Activated effector memory CD4-positive, alpha-beta T cell treated with anti-CD3 and anti-CD28 coated beads, Interleukin-2, amount 50 U/mL, for 16 hours (primary cell): ENCODE results near the gene HEYL.
"Not testable (repeated sequence)": the region's sequence is repeated elsewhere in the genome, so short reads cannot be mapped to it uniquely, and the experiment has no call there.

Source experiments
- DNase-seq: peaks from one replicate; pipeline ENCODE4 v3.0.0-alpha.2; 2020

The HEYL gene

DNA sequence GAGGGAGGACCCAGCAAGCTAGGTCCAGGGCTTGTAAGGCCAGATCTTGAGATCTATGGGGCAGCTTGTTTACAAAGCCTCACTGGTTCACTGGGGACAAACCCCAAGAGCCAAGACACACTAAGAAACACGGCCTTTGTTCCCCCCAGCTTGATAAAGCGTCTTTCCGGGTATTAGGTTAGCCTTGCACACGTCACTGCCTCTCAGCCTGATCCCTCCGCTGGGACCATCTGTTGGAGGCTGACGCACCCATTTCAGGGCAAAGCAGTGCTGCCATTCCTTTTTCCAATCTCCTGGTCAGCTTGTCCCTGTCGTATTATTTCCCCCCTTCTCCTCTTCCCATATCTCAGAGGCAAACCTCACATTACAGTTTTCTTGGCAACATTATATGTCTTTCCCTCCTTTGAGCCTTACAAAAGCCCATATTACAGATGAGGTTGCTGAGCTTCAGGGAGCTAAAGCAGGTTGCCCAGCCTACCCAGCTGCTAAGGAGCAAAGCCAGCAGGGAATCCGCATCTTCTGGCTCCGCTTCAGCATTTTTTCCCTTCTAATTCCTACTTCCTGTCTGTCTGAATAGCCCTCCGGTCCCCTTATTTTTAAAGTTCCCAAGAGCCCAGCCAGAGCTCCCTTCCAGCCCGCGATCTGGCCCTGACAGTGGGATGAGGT, 4.1 kb downstream of the HEYL start:
- no peak for DNase-seq

DNA sequence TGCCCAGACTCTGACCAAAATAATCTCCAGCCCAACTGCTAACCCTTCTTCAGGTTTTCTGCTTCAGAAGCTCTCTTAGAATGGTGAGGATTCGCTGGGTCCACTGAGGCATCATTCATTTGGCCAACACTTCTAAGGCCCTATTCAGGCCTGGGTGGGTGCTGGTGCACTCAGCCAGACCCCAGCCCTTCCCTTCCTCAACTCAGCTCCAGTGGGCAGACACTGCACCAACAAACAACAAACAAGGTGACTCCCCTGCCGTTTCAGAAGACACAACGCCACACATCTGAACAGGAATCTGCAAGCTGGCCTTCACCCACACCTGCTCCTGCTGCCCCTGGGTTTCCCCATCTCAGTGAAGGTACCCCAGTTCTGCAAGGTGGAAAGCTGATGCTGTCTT, 6.0 kb downstream of the HEYL start:
- no peak for DNase-seq

DNA sequence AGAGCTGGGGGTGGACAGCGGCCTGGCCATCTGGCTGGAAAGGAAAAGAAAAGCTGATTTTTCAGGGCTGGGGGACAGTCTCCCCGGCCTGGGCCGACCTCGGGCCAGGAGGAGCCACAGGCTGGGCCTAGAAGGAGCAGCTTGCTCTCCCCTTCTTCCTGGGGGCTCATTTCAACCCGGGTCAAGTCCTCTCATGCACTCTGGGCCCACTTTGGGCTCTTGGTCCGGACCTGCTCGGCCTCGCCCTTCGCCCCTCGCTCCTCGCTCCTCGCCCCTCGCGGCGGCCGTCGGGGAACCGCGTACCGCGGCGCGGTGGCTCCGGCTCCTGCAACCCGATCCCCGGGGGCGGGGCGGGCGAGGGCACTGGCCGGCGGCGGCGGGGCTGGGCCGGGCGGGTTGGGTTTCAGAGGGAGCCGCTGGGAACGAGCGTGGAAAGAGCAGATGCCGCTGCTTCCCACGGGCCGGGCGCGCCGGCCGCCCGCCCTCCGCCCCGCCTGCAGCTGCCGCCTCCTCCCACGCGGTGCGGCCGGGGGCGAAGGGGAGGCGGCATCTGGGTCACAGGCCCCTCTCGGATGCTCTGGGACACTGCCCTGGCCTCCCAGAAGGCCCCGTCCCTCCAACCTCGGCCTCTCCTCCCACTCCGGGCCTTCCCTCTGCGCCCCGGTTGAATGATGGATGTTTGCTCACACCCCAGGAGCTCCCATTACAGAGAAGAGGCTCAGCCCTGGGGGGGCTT, 6.6 kb downstream of the HEYL start:
- DNase-seq, result no peak

DNA sequence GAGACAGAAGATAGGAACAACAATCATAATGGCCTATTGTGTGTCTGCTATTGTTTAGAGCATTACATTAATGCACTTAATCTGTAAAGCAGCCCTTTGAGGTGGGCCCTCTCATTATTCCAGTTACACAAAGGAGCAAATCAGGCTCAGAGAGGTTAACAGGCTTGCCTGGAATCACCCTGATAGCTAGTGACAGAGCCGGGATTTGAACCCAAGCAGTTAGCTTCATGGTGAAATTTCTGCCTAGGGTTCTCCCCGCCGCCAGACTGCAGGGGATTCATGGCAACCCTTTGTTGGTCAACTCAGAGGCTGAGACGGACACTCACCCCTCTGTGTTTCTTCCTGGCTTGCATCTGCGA, 7.1 kb downstream of the HEYL start:
- no peak for DNase-seq

DNA sequence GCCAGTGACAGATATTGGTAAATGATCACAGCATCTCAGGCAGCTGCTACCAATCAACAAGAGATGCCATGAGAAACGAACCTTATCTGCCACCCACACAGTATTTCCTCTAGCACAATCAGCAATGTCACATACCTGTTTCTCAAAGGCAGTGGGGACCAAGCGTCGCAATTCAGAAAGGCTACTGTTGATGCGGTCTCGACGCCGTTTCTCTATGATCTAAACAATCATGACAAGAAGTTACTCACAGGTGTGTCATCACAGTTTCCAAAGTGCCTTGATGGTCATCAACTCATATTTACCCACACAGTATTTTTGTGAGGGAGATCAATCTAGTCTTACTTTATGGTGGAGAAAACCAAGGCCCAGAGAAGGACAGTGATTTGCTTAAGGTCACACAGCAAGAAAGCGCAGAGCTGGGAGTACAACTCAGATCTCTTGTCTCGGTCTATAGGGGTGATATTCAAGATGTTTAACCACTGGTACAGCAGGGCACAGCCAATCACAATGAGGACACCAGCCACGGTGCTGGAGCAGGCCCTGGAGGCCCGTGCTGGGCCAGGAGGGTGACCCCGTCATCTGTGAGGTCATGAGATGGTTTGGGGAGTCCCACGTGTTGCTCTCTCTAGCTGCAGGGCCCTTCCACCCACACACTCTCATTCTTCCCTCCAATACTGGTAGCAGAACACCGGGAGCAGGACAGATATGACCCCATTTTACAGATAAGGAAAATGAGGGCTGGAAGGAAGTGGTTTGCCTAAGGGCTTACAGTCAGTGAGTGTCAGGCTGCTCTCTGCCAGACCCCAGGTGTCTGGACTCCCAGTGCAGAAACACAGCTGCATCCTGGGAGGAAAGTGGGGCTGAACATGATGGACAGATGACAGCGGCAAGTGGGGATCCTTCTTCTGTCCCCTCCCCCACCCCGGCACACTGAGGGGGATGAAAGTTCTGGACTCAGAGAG, 7.8 kb downstream of the HEYL start:
- no peak for DNase-seq

DNA sequence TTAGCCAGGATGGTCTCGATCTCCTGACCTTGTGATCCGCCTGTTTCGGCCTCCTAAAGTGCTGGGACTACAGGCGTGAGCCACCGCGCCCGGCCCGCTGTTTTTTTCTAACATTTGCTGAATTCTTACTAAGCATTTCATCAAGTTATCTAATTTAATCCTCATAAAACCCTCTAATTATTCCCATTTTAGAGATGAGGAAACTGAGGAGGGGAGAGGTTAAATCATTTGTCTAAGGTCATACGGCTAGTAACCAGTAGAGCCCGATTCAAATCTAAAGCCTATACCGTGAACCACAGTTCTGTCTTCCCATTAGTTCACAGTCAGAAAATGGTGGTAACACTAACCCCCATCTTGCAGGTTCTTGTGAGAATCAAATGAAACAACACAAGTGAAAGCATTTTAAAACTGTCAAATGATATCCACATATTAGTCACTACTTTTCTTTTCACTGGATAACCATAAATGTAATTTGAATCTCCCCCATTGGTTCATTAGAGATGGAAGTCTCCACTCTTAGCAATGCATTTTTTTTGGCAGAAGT, 10.6 kb downstream of the HEYL start:
- no peak for DNase-seq

DNA sequence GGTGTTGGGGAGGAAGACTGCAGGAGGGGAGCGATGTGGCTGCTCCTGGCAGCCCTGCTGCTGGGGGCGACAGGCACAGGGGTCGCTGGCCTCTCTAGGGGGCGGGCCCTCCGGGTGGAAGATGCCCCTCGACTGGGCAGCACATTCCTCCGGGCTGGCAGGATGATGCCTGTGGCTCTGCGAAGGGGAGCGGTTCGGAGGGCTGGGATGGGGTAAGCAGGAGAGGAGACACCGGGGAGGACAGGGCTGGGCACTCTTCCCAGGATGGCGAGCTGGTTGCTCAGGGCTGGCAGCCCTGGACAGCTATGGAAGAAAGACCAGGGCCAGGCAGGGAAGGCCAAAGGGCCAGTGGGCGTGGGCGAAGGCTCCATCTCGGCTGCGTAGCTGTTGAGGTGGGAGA, 12.8 kb downstream of the HEYL start:
- DNase-seq, result no peak

DNA sequence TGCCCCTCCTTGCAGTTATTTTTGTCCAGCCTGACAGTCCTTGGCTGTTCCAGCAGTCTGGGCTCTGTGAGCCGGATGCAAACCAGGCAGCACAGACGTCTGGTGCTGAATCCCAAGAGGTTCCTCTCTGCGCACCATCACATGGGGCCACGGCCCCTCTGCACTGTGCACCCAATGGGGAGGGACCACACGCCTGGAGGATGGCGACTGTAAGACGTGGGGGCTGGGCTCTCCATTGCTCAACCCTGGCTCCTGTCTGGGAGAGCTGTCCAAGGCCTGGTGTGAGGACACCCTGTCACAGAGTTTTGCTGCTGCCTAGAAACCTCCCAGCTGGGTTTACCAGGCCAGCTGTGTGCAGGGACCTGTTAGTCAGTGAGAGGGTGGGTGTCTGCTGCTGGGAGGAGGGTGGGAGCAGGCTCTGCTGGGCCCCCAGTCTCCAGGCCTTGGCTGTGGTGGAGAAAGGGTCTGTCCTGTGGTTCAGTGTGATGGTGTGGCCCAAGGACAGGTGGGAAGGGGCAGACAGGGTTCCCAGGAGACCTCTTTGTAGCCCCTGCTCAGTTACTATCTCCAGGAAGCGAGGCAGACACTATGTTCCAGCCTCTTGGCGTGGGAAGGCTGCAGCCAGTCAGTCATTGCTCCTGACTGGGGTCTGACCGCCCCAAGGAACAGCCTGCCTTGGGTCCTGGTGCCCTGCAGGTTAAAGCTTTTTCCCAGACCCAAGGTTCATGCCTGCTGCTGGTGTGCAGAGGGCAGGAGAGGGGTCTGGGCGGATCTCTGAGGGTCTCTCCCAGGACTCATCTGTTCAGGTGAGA, 13.8 kb downstream of the HEYL start:
- no peak for DNase-seq

DNA sequence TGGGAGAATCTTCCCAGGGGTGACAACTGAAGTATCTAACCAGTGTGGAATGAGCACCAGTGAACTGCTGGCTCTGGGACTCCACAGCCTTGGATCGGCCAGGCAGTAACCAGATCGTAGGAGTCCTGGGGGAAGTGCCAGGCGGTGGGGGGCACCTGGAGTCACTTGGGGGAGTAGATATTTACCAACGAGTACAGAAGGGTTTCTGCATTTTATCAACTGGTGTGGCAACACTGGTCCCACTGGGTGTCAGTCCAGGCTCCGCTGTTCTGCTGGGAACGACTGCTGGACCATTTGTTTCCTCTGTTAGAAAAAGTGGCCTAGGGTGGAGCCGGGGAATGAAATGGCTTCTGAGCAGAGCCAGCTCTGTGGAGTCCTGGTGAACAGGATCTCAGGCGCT, 14.4 kb downstream of the HEYL start:
- DNase-seq, result no peak

DNA sequence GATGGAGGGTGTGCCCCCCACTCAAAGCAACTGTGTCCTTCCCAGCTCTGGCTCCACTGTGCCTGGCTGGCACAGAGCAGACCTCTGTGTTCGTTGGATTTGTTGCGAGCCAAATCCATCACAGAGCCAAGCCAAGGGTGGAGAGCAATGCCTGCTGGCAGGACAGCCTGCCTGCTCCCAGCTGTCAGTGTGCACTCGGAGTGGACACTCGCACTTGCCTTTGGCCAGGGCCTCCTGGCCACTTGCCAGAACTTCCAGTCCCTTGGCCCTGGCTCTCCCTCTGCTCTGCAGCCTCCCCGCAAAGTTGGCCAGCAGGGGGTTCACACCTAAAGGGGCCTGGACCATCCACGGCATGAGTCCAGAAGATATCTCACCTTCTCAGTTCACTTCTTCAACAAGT, 16.4 kb downstream of the HEYL start:
- DNase-seq, result no peak

DNA sequence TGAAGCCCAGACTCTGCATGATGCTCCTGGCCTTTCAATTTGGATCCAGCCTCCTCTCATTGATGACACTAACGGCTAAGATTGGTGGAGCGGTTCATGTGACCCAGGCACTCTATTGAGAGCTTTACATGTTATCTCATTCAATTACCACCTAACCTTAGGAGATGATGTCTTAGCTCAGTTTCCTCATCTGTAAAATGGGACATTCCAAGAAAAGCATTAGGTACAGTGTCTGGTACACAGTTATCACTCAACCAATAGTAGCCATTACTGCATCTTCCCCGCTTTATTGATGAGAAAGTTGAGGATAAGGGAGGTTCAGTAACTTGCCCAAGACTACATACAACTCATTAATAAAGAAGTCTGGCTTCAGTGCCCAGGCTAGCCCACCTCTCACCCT, 17.0 kb downstream of the HEYL start:
- no peak for DNase-seq

DNA sequence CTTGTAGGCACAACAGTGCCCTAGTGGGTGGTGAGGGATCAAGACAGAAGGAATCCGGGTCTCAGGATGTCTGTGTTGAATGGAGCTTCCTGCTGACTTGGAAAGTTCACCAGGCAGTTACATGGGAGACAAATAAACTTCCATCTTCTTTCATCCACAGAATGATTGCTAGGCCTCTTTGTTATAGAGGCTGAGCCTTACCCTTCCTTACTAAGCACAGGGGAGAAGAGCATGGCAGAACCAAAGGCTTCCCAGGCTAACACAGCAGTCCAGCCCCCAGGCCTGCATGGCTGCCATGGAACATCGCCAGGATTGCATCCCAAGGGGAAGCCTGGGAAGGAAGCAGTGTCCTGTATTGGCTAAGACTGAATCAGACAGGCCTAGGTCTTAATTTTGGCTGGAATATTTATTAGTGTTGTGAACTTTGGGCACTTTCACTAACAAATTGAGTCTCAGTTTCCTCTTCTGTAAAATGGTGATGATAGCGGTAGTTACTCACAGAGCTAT, 18.7 kb downstream of the HEYL start:
- no peak for DNase-seq

DNA sequence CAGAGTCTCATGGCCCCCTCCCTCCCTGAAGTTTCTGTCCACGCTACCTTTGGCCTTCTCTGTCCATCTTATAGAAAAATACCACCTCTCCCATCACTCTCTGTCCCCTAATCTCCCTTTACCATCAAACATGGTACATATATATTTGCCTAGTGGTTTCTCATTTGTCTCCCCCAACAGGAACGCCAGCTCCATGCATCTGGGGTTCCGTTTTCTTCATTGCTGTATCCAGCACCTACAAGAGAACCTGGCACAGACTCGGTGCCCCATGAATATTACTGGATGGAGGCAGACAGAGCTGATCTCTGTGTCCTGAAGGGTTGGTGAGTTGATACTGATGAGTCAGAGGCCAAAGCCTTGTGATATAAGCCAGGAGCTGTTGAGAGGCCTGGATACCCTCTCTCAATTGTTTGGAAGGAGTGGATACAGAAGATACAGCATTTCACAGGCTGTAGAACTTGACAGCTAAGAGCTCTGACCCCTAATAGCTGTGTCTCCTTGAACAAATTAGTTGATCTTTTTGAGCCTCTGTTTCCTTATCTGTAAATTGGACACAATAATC, 21.9 kb downstream of the HEYL start:
- no peak for DNase-seq

DNA sequence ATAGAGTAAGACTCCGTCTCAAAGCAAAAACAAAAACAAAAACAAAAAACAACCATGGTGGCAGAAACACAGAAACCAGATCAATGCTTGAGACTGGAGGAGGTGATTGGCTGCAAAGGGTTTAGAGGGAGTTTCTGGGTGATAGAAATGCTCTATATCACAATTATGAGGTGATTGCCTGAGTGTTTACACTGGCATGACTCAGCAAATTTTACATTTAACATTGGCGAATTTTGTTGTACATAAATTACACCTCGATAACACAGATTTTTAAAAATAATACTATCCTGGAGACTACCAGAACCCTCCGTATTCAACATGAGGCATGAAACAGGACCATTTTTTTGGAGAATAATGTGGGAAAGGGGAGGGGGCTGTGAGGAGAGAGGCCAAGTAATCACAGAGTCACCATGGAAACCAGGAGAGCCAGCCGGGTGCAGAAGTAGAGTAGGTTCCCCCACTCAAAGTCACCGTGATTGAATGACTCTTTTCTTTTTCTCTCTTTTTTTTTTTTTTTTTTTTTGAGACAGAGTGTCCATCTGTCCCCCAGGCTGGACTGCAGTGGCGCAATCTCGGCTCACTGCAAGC, 24.3 kb downstream of the HEYL start:
- DNase-seq, result no peak

DNA sequence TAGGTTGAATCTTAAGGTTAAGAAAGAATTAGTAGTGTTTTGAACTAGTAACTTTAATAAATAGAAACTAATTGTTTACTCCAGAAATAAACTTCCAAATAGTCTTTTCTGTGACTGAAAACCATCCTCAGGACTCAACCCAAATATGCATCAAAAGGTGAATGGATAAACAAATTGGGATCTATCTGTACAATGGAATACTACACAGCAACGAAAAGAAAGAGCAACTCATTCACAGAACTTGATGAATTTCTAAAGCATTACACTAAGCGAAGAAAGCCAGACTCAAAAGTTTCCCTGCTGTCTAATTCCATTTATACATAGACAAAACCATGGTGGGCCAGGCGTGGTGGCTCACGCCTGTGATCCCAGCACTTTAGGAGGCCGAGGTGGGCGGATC, 25.0 kb downstream of the HEYL start:
- DNase-seq, result no peak

DNA sequence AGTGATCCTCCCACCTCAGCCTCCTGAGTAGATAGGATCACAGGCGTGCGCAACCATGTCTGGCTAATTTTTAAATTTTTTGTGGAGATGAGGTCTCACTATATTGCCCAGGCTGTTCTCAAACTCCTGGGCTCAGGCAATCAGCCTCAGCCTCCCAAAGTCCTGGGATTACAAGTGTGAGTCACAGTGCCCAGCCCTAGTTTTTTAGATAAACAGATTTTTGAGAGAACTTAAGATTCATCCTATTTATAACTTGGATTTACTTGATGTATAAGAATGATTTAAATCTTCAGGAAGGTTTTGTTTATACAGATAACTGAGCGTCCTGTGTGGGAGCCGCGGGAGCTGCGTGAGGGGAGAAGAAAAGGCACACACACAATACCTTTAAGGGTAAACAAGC, 26.2 kb downstream of the HEYL start:
- no peak for DNase-seq

DNA sequence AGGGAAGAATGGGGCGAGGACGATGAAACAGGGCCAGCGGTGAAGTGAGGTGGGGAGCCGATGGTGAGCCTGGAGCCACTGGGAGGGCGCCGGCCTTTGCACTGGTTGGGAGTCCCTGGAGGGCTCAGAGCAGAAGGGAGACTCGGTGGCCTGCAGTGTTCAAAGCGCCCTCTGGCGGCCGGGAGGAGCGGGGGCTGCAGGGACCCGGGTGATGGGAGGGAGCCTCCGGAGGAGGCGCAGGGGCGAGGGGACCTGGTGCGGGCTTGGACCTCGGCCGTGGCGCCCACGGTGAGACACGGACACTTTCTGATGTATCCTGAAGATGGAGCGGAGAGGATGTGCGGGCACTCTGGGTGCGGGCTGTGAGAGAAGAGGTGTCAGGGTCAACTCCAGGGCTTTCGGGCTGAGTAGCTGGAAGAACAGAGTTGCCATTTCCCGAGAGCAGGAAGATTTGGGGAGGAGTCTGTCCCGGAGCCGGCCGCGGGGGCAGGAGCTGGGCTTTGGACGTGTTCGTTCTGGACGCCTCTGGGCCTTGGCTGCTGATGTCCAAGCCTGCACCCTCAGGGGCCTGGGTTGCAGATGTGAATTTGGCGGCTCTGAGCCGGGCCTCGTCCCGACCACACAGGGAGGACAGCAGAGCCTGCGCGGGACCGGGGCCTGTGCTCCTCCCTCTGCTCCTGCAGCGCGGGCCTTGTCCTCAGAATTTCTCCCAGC, 29.7 kb downstream of the HEYL start:
- peak; percentile 93 for DNase-seq

DNA sequence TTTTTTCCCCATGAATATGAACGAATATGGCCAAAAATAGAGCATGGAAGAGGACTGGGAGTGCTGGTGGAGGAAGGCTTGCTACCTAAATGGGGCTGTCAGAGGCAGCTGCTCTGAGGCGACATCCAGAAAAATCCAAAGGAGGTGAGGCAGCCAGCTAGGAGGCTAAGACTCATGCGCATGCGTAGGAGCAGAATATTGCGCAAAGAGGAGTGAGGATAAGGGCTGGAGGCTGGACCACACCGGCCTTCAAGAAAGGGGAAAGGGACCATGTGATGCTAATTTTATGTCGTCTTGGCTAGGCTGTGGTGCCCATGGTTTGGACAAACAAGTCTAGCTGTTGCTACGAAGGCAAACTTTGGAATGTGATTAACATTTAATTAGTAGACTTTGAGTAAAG, 30.5 kb downstream of the HEYL start:
- DNase-seq, result no peak

DNA sequence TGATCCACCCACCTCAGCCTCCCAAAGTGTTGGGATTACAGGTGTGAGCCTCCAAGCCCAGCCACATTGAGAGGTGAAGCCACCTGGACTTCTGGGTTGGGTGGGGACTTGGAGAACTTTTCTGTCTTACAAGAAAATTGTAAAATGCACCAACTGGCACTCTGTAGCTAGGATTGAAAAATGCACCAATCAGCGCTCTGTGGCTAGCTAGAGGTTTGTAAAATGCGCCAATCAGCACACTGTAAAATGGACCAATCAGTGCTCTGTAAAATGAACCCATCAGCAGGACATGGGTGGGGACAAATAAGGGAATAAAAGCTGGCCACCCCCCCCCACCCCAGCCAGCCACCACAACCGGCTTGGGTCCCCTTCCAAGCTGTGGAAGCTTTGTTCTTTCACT, 35.8 kb downstream of the HEYL start:
- not testable (repeated sequence) for DNase-seq

DNA sequence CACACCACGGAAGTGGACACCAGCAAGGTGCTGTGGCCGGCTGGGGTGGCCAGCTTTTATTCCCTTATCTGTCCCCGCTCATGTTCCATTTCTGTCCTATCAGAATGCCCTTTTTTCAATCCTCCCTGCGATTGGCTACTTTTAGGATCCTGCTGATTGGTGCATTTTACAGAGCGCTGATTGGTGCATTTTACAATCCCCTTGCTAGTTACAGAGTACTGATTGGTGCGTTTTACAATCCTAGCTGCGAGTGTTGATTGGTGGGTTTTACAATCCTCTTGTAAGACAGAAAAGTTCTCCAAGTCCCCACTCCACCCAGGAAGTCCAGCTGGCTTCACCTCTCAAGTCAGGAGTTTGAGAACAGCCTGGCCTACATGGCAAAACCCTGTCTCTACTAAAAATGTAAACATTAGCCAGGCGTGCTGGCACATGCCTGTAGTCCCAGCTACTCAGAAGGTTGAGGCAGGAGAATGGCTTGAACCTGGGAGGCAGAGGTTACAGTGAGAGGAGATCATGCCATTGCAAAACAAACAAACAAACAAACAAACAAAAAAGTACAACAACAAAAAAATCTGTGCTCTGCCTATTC, 37.7 kb downstream of the HEYL start:
- DNase-seq, result not testable (repeated sequence)

DNA sequence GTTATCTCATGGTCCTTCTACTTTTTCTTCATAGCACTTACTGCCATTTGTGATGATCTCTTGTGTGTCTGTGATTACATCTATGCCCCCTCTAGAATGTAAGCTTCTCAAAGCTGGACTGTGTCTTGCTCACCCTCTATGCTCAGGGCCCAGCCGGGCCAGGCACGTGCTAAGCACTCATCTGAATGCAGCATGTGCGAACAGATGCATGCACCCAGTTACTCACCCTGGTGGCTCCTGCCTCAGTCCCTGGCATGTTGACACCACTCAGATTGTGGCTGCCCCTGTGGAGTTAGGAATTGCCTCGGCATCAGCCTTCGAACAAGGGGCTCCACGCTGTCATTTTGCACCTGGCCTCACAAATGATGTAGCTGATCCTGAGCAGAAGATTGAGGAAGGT, 43.3 kb downstream of the HEYL start:
- no peak for DNase-seq
